ENCODE measurements around the gene DMRTB1.

Gene DMRTB1

GRCh38 chr1:53502641-53503432 is 43.6 kb downstream of the DMRTB1 start:
- H3K36me3 ChIP-seq (ENCODE audit: insufficient read depth, insufficient read length, low read length), result no peaks in the 10 kb centered on the region
- no peak for DNase-seq (ENCODE audit: low read depth, low spot score)
- no peak overlapping the region for H3K4me3 ChIP-seq (ENCODE audit: insufficient read length, low read depth)
- no peaks in the 10 kb centered on the region for H3K9me3 ChIP-seq (ENCODE audit: insufficient read depth, low read length)
- peaks cover 53% of the 10 kb centered on the region for H3K4me1 ChIP-seq (ENCODE audit: insufficient read depth, insufficient read length)
- peak overlapping the region; percentile 72 for H3K9ac ChIP-seq (ENCODE audit: insufficient read length, low read depth)
- TF ChIP-seq YY1 (IDR thresholded peaks at IDR 0.05; ENCODE audit: insufficient read depth, insufficient read length) (no peak), SUZ12 (IDR thresholded peaks at IDR 0.05; ENCODE audit: extremely low read depth, insufficient read depth, insufficient read length) (no peak), ZNF274 (IDR thresholded peaks at IDR 0.05; ENCODE audit: low read depth, low read length) (no peak)
- H3K27me3 ChIP-seq (ENCODE audit: insufficient read depth, insufficient read length), result peaks cover 3% of the 10 kb centered on the region

GRCh38 chr1:53503433-53504217 is 44.4 kb downstream of the DMRTB1 start:
- peaks cover 3% of the 10 kb centered on the region for H3K27me3 ChIP-seq (ENCODE audit: insufficient read depth, insufficient read length)
- DNase-seq (ENCODE audit: low read depth, low spot score), result no peak
- peak overlapping the region; percentile 72 for H3K9ac ChIP-seq (ENCODE audit: insufficient read length, low read depth)
- H3K36me3 ChIP-seq (ENCODE audit: insufficient read depth, insufficient read length, low read length), result no peaks in the 10 kb centered on the region
- H3K4me3 ChIP-seq (ENCODE audit: insufficient read length, low read depth), result no peak overlapping the region
- H3K4me1 ChIP-seq (ENCODE audit: insufficient read depth, insufficient read length), result peaks cover 61% of the 10 kb centered on the region
- no peaks in the 10 kb centered on the region for H3K9me3 ChIP-seq (ENCODE audit: insufficient read depth, low read length)
- no peak for TF ChIP-seq SUZ12 (IDR thresholded peaks at IDR 0.05; ENCODE audit: extremely low read depth, insufficient read depth, insufficient read length)
- no peak for TF ChIP-seq ZNF274 (IDR thresholded peaks at IDR 0.05; ENCODE audit: low read depth, low read length)
- no peak for TF ChIP-seq YY1 (IDR thresholded peaks at IDR 0.05; ENCODE audit: insufficient read depth, insufficient read length)

GRCh38 chr1:53504901-53505300 is 45.7 kb downstream of the DMRTB1 start:
- Histone ChIP-seq H3K27me3 (ENCODE audit: insufficient read depth, insufficient read length) (peaks cover 3% of the 10 kb centered on the region), H3K9ac (ENCODE audit: insufficient read length, low read depth) (no peak overlapping the region), H3K9me3 (ENCODE audit: insufficient read depth, low read length) (no peaks in the 10 kb centered on the region), H3K4me1 (ENCODE audit: insufficient read depth, insufficient read length) (peaks cover 71% of the 10 kb centered on the region), H3K4me3 (ENCODE audit: insufficient read length, low read depth) (no peak overlapping the region), H3K36me3 (ENCODE audit: insufficient read depth, insufficient read length, low read length) (no peaks in the 10 kb centered on the region)
- TF ChIP-seq YY1 (IDR thresholded peaks at IDR 0.05; ENCODE audit: insufficient read depth, insufficient read length) (no peak), SUZ12 (IDR thresholded peaks at IDR 0.05; ENCODE audit: extremely low read depth, insufficient read depth, insufficient read length) (no peak), ZNF274 (IDR thresholded peaks at IDR 0.05; ENCODE audit: low read depth, low read length) (no peak)
- no peak for DNase-seq (ENCODE audit: low read depth, low spot score)

- Histone ChIP-seq H3K36me3 (ENCODE audit: insufficient read depth, insufficient read length, low read length) (no peaks in the 10 kb centered on the region), H3K27me3 (ENCODE audit: insufficient read depth, insufficient read length) (peaks cover 3% of the 10 kb centered on the region), H3K4me1 (ENCODE audit: insufficient read depth, insufficient read length) (peaks cover 71% of the 10 kb centered on the region), H3K9me3 (ENCODE audit: insufficient read depth, low read length) (no peaks in the 10 kb centered on the region), H3K4me3 (ENCODE audit: insufficient read length, low read depth) (no peak overlapping the region), H3K9ac (ENCODE audit: insufficient read length, low read depth) (peak overlapping the region; percentile 39)
- TF ChIP-seq SUZ12 (IDR thresholded peaks at IDR 0.05; ENCODE audit: extremely low read depth, insufficient read depth, insufficient read length), result no peak
- TF ChIP-seq YY1 (IDR thresholded peaks at IDR 0.05; ENCODE audit: insufficient read depth, insufficient read length), result no peak
- no peak for TF ChIP-seq ZNF274 (IDR thresholded peaks at IDR 0.05; ENCODE audit: low read depth, low read length)
- DNase-seq (ENCODE audit: low read depth, low spot score), result no peak
These were observed 46.2 kb downstream of the DMRTB1 start for GRCh38 chr1:53505401-53505800.

GRCh38 chr1:53505891-53506290 is 46.7 kb downstream of the DMRTB1 start:
- H3K9ac ChIP-seq (ENCODE audit: insufficient read length, low read depth), result peak overlapping the region; percentile 39
- H3K27me3 ChIP-seq (ENCODE audit: insufficient read depth, insufficient read length), result peaks cover 3% of the 10 kb centered on the region
- H3K36me3 ChIP-seq (ENCODE audit: insufficient read depth, insufficient read length, low read length), result no peaks in the 10 kb centered on the region
- peaks cover 72% of the 10 kb centered on the region for H3K4me1 ChIP-seq (ENCODE audit: insufficient read depth, insufficient read length)
- no peak overlapping the region for H3K4me3 ChIP-seq (ENCODE audit: insufficient read length, low read depth)
- DNase-seq (ENCODE audit: low read depth, low spot score), result no peak
- no peaks in the 10 kb centered on the region for H3K9me3 ChIP-seq (ENCODE audit: insufficient read depth, low read length)
- no peak for TF ChIP-seq YY1 (IDR thresholded peaks at IDR 0.05; ENCODE audit: insufficient read depth, insufficient read length)
- no peak for TF ChIP-seq ZNF274 (IDR thresholded peaks at IDR 0.05; ENCODE audit: low read depth, low read length)
- no peak for TF ChIP-seq SUZ12 (IDR thresholded peaks at IDR 0.05; ENCODE audit: extremely low read depth, insufficient read depth, insufficient read length)

GRCh38 chr1:53506355-53507050 is 47.3 kb downstream of the DMRTB1 start:
- H3K9me3 ChIP-seq (ENCODE audit: insufficient read depth, low read length), result no peaks in the 10 kb centered on the region
- no peaks in the 10 kb centered on the region for H3K36me3 ChIP-seq (ENCODE audit: insufficient read depth, insufficient read length, low read length)
- DNase-seq (ENCODE audit: low read depth, low spot score), result no peak
- peaks cover 3% of the 10 kb centered on the region for H3K27me3 ChIP-seq (ENCODE audit: insufficient read depth, insufficient read length)
- H3K9ac ChIP-seq (ENCODE audit: insufficient read length, low read depth), result peak overlapping the region; percentile 46
- no peak overlapping the region for H3K4me3 ChIP-seq (ENCODE audit: insufficient read length, low read depth)
- peaks cover 66% of the 10 kb centered on the region for H3K4me1 ChIP-seq (ENCODE audit: insufficient read depth, insufficient read length)
- no peak for TF ChIP-seq SUZ12 (IDR thresholded peaks at IDR 0.05; ENCODE audit: extremely low read depth, insufficient read depth, insufficient read length)
- TF ChIP-seq ZNF274 (IDR thresholded peaks at IDR 0.05; ENCODE audit: low read depth, low read length), result no peak
- TF ChIP-seq YY1 (IDR thresholded peaks at IDR 0.05; ENCODE audit: insufficient read depth, insufficient read length), result no peak
